SK-N-MC (cell line): ENCODE data around the gene DDX56.

Experiments used
- EZH2 ChIP-seq: fragments of 200-600 bp; sonication (generic); IDR thresholded peaks from one replicate; pipeline ENCODE4 v1.6.1; 2017; ENCODE audit warnings: antibody characterized with exemption
- FOXP2 ChIP-seq: optimal IDR thresholded peaks from 2 replicates; pipeline ENCODE3; 2011; ENCODE audit warnings: mild to moderate bottlenecking, moderate library complexity; ENCODE audit not compliant: insufficient read depth; ENCODE audit errors: extremely low read length, control extremely low read depth
- POLR2AphosphoS5 ChIP-seq: IDR thresholded peaks from 2 replicates; pipeline ENCODE4 v1.6.1; 2012; ENCODE audit warnings: mild to moderate bottlenecking, low read depth, low read length, borderline replicate concordance

DNA sequence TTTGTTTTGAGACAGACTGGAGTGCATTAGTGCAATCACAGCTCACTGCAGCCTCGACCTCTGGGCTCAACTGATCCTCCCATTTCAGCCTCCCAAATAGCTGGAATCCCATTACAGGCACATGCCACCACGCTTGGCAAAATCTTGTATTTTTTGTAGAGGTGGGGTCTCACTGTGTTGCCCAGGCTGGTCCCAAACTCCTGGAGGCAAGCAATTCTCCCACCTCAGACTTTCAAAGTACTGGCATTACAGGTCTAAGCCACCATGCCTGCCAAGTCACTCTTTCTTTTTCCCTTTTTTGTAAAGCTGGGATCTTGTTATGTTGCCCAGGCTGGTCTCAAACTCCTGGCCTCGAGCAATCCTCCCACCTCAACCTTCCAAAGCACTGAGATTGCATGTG is 24.3 kb downstream of the DDX56 start:
- TF ChIP-seq POLR2AphosphoS5: no peak
- no peak for TF ChIP-seq EZH2
- TF ChIP-seq FOXP2: no peak
